GM21529 (cell line): ENCODE results near the gene CHST15.

ENCODE experiments used
- ATAC-seq: cut with Tn5 transposase; IDR thresholded peaks from one replicate; pipeline ENCODE4 v1.9.1; 2021; ENCODE audit not compliant: unreplicated experiment

Gene CHST15, protein sequence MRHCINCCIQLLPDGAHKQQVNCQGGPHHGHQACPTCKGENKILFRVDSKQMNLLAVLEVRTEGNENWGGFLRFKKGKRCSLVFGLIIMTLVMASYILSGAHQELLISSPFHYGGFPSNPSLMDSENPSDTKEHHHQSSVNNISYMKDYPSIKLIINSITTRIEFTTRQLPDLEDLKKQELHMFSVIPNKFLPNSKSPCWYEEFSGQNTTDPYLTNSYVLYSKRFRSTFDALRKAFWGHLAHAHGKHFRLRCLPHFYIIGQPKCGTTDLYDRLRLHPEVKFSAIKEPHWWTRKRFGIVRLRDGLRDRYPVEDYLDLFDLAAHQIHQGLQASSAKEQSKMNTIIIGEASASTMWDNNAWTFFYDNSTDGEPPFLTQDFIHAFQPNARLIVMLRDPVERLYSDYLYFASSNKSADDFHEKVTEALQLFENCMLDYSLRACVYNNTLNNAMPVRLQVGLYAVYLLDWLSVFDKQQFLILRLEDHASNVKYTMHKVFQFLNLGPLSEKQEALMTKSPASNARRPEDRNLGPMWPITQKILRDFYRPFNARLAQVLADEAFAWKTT

DNA sequence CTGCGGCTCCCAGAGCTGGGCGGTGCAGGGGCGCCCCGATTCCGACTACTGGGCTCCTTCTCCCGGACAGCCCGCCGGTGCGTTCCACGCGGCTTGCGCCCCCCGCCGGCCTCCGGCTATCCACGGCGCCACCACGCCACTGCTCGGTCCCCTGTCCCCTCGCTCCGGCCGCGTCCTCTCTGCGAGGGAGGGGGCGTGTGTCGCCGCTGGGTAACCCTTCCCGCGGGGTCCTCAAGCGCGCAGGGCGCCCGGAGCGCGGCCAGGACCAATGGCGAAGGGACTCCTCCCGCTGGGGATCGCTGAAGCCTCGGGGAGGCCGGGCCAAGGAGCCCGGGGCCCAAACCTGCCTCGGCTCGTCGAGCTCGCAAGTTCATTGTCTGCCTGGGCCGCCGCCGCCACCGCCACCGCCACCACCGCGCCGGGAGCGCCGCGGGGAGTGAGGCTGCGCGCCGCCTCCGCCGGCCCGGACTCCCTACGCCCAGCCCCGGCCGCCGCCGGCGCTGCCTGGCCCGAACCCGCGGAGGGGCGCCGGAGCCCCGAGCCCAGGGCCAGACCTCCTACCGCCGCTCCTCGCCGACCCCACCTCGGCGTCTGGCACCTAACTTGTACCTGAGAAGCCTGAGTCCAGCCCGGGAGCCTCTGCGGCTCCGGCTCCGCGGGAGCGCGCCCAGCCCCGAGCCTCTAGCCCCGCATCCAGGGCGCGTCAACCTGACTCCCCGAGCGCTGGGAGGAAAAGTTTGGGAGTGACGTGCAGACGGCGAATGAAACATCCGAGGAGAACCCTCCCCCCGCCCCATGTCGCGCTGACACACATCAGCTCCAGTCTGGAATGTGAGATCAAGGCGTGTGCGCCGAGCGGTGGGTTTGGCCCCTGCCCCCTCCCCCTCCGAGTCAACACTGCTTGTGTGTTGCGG, at the start of gene CHST15:
Gene CHST15 (minus strand): TSS at position 739 of the 914 bp plus-strand sequence. CDS start 47,386 bp downstream, outside the sequence.
- peak; percentile 33 for ATAC-seq

DNA sequence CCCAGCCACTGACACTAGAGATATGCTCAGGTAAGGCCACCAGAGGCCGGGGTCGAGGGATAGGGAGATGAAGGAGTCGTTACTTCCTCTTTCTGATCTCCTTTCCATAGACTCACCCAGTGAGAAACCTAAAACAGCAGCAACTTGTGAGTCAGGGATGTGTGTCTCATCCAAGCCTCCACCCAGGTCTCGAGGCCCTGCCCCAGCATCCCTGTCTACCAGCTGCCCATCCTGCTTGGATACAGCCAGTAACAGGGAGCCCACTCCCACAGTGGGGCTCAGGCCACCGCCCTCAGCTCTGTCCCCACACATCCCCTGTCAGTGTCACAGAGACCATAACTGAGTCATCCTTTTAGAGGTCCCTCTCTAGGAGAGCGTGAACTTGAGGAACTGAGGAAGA, 49.6 kb upstream of the CHST15 start:
- no peak for ATAC-seq

DNA sequence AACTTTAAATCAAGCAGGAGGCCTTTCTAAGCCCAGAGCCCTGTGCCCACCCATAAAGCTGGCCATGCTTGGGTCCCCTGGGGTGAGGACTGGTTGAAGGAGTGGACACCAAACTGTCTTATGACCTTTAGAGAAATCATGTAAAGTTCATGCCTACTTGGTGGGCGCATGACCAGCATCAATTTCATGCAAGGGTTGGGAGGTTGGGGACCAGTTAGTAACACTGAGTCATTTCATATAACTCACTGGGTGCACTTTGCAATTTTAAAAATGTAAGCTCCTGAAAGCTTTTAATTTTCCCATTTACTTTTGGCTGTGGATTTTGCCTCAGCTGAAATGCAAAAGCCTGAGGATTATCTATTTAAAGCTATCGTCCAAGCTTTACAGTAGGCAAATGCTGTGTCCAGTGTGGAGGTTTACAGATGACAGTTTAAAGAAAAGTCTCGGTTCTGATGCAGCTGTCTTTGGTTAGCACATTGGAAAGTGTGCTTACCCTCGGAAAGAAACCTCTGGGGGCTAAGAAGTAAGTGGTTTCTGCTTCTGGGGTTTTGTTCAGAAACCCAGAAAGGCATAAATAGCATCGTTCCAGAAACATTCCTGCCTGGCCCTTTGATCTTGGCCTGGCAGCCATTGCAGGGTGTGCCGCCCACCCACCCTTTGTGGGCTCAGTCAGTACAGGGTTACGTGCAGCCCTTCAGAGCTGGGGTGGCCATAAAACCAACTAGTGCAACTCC, 48.8 kb upstream of the CHST15 start:
- ATAC-seq = no peak

DNA sequence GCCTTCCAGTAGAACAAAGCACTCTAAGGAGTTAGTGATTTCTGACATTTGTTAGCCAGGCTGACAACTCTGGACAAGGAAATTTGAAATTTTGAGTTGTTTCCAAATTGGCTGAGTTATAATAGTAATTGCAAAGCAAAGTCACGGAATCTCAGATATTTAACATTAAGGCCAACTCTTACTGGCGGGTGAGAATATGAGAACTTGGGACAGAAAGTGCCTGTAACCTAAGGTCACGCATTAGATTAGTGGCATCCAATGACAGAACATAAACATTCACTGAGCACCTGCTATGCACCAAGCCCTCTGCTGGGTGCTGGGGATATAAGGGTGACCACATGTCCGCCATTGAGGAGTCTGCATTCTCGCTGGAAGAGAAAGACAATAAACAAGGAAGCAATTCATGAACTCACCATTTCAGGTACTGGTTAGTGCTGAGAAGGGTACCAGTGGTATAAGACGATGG, 45.5 kb upstream of the CHST15 start:
- no peak for ATAC-seq

DNA sequence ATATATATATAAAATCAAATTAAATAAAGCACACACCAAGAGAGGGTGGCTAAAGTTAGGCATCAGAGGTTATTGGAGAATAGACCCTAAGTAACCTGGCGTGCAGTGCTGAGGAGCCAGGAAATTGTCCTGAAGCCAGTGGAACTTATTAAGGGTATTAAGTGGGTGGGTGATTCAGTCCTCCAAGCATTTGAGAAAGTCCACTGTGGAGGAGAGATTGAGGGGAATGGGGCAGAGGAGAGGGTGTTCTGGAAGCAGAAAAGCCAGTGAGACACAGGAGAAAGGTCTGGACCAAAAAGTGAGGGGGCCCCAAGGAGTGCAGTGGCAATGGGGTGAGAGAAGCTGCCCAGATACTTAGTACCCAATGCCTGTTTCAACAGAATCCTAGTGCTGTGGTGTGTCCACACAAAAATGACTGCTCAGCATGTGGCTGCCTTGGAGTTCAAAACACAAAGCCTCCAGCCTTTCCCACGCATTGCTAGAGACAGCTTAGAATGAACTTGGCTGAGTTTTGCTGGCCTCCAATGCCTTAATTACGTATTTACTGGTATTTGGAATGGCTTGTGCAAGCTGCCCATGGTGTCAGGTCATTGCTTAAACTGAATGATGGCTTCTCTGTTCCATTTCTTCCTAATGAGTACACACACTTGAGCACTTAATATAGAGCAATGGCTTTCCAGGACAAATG, 44.9 kb upstream of the CHST15 start:
- no peak for ATAC-seq

DNA sequence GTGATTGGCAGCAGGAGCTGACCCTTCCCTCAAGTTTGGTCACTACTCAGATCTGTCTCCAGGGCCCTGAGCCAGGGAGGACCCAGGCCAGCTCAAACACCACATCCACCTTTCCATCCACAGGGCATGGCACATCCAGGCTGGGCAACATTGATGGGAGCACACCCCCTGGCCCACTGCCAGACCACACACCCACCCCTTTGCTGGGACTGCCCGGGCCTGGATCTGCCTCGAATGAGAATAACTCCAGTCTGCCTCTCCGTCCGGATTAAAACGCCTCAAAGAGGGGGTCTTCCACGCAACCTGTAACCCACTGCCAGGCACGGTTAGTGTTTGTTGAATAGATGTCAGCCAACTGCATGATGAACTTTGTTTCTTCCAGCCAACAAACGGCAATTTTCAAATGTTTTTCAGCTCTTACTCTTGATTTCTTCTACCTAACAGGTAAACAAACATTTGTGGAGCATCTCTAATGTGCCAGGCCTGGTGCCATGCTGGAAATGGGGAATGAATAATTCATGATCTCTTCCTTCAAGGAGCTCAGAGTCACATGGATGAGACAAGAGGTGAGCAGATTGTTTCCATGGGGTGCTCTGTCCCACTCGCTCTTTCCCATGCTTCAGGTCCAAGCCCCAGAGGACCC, 41.0 kb upstream of the CHST15 start:
- no peak for ATAC-seq

DNA sequence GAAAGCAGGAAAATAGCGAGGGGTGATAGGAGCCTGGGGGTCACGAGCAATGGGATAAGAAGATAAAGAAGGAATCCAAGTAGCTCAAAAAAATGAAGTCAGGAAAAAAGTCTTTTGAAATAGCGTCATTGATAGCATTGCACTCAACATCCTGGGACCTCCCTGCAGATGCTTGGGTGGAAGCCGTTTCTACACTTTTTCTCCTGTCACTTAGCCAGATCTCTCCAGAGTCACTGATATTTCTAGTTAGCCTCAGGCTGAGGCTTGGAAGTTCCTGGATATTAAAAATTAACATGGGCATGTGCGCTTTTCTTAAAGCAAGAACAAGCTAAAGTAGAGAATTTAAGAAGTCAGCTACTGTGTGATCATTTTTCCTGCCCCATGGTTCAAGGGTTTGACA, 39.5 kb upstream of the CHST15 start:
- ATAC-seq = no peak

DNA sequence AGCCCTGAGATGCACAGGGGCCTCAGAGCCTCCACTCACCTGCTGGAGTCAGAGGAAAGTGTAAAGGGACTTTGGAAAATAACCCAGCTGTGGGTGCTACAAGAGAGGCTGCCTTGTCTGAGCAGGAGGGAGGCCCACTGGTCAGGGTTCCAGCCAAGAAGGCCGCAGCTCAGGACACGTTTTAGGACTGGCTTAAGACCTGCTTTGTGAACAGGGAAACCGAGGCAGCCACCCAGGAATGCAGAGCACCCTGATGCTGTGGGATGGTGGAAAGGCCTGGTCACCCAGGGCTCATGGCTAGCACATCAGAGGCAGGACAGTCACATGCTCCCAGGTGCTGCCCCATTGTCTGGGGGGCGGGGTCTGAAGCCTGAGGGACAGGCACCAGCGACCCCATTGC, 38.9 kb upstream of the CHST15 start:
- no peak for ATAC-seq

DNA sequence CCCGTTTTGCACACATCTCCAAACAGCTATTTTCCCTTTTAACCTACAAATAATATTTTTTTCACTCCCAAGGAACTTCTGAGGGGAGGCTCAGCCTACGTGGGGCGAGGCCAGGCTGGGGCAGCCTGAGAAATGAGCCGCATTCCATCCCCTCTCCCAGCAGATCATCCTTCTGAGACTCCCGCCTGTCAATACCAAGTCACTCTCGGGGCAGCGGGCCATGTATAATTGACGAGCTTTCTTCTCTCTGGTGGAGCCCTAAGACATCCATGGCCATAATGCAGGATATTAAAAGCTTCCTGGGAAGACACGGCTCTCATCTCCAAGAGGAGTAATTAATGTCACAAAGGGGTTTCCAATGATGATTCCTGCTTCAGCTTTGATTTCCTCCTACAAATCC, 37.8 kb upstream of the CHST15 start:
- ATAC-seq = no peak

DNA sequence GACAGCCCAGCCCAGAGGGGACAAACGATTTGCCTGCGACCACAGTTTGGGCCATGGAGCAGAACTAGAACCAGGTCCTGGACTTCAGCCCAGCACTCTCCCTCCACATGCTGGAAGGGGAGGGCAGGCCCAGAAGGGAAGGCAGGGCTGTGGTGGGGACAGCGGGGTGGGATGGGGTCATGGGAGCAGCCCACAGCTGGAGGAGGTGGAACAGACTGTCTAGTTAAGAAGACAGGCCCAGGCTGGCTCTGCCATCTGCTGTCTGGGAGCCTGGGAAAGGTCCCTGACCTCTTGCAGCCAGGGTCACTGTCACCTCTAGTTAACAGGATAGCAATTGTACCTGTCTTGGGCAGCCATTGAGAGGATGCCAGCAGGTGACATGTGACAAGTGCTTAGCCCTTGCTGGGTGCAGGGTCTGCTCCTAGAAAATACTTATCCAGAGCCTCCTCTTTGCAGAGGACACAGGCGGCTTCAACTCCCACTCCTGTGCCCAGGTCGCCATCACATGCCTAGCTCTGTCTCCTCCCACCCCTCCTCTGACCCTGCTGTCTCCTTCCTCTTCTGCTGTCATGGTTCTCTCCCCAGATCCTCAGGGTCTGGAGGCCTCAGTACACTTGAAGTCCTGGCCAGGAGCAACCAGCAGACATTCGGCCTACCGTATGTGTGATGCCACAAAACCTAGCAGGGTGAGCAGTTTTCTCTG, 37.0 kb upstream of the CHST15 start:
- no peak for ATAC-seq

DNA sequence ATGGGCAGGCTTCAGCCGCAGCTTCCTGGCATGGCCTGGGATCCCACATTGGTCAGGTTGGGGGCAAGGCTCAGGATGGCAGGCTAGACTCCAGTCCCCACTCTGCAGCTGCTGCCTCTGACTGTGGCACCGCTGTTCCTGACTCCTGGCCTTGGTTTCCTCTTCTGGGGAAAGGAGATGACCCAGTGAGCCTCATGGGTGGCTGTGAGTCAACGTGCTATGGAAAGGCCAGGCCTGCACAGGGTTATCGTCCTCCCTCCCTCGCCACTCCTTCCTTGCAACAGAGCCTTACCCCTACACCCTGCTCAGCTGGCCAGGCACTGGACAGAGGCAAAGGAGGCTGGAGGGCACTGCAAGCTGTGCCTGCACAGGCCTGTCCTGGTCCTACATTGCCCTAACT, 36.1 kb upstream of the CHST15 start:
- no peak for ATAC-seq

DNA sequence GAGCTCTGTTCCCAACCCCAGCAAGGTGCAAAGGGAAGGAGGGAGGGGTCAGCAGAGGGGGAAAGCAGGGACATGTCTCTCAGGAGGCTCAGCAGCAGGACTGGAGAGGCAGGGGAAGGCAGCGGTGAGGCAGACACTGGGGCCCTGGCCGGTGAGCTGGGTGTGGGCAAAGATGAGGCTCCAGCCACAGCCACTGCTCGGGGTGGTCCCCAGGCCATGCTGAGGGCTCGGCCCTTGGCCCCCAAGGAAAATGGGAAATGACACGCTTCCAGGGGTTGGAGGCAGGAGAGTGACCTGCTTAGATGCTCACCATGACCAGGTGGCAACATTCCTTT, 35.4 kb upstream of the CHST15 start:
- no peak for ATAC-seq

DNA sequence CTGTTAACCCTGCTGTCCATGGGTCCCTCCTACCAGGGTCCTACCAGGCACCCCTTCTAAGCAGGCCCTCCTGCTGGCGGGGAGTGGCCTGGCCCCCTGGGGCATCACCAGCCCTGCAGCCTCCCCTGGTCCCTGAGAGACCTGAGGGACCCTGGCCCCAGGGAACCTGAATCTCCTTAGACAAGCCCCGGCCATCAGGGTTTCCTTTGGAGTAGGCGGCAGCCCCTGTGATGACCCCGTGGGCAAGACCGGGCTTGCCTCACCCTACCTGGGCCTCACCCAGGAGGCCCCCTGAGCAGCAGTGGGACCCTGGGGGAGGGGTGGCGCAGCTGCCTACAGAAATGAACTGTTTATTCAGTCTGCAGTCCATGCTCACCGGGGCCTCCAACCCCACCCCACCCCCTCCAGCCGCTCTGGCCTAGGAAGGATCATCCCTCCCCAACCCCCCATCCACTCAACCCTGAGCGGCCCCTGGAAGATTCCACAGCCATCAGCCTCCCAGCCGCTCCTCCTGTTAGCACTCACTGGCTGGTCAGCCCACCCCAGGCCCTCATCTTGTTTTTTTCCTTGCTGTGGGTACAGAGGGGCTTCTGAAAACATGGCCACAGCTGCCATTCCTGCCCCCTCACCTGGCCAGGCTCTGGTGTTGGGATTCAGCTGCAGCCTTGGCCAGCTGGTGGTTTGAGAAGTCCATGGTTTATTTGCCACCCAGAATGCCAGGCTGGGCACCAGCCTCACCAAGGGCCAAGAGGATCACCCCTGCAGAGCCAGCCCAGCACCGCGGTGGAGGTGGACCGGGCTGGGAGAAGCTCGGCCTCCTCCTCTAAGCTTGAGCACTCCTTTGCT, 34.8 kb upstream of the CHST15 start:
- ATAC-seq = no peak

DNA sequence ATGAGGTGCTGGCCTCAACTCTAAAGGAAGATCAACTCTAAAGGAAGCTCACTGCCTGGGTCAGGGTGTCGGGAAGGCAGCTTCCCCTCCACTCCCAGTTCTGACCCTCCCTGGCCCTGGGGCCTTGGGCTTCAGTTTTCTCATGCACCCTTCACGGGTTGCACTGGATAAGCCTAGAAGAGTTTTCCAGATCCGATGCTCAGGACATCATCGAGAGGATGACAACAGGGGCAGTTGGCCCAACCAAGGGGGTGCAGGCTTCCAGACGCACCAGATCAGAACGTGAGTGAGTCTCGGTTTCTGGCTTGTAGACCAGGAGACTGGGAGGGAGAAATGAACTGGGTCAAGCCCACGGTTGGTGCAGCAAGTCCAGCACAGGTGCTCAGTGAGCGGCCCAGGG, 34.2 kb upstream of the CHST15 start:
- no peak for ATAC-seq

DNA sequence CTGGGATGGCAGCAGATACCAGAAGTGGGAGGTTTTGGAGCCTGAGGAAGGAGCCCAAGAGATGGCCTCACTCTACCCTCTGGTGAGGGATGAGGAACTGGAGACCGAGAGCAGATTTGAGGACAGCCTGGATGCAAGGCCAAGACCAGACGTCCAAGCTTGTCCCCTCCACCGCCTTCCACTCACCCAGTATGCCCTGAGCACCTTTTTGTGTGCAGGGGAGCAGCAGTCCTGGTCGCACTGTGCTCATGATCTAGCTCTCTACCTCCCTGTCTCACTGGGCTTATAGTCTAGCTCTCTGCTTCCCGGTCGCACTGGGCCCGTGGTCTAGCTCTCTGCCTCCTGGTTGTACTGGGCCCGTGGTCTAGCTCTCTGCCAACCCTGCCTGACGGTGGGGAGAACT, 33.6 kb upstream of the CHST15 start:
- no peak for ATAC-seq

DNA sequence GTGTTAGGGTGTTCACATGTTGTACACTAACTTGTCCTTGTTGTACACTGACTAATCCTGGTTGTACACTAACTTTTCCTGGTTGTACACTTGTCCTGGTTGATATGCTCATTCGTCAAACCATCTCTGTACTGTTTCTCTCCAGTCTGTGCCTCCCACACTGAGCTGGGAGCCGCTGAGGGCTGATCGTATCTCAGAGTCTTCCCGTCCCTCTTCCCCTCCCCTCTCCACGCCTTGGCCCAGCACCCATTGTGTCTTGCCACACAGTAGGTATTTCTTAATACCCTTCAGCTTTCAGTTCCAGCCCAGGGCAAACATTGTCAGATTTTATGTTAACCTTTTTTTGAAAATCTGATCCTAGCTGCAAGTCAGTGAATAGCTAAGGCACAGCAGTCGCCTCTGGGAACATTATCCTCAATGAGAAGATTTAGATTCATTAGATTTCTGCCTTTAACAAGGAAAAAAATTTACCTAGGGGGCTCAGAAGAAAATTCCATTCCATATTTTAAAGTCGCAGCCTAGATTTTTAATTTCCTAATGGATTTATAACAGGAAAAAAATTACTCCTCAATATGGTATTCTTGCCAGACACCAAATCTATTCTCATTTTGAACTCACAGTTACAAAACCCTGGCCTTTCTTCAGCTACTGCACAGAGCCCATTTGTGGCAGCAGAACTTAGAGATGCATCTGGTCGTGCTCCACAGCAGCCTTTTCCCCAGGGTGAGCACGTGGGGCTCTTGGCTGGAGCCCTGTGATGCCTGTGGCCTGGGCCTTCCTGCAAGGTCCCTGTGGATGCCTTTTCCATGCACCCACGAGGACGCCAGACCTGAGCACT, 33.0 kb upstream of the CHST15 start:
- ATAC-seq = no peak

DNA sequence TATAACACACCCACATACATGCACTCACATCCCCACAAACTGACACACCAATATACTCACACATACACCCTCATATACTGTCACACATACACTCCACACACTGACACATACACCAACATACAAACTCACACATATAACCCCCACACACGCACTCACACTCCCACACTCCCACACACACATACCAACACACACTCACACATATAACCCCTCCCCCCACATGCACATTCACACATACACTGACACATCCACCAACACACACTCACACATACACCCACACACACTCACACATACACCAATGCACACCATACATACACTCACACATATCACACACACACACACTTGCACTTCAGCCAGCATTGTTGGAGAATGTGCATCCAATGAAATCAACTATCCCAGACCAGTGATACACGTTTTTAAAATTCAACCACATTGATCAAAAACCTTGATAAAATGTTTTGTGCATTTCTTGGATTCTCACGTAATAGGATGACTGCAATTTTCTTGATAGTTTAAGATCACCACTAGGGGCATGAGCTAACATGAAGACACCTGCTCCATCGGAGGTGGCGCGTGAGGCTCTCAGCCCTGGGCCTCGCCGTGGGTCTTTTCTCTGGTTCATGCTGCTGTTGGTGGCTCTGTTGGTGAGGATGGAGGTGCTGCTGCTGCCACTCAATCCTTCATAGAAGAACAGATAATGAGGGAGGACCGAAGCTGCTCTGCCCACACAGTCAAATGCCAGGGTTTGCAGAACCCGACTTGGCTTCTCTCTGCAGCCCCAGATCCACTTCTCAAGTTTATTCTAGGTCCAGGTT, 32.1 kb upstream of the CHST15 start:
- no peak for ATAC-seq
